HEK293T (cell line): Measurements from ENCODE around the gene ZC3H15.

Source experiments
- ARNT ChIP-seq: fragments of 450-650 bp; IDR thresholded peaks from 2 replicates; pipeline ENCODE4 v1.6.1; 2017; ENCODE audit warnings: mild to moderate bottlenecking
- FOXK2 ChIP-seq: fragments of 450-650 bp; IDR thresholded peaks from 2 replicates; pipeline ENCODE4 v1.6.1; 2016; ENCODE audit warnings: mild to moderate bottlenecking
- FOXM1 ChIP-seq: fragments of 450-650 bp; IDR thresholded peaks from 2 replicates; pipeline ENCODE4 v1.6.1; 2017; ENCODE audit warnings: mild to moderate bottlenecking, borderline replicate concordance
- TARDBP ChIP-seq: fragments of 450-650 bp; IDR thresholded peaks from 2 replicates; pipeline ENCODE4 v1.6.1; 2016
- TF ChIP-seq, protein P1 (sequence below): fragments of 450-650 bp; IDR thresholded peaks from 2 replicates; pipeline ENCODE4 v1.6.1; 2016

DNA sequence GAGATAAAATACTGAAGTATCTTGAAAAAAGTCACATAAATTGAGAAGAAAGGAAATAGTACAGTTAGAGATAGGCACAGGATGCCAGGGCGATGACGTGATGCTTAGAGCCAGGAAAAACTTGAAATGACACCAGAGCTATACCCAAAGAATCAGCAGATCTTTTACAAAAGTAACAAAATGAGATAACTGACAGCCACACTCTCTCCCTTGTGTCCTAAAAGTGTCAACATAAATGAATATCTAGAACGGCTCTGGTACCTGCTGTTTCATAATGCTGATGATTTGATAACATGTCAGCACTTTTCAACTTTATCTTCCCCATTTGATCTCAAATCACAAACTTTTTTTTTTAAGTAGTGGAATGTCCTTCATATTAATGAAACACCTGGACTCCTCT is 45.6 kb upstream of the ZC3H15 start:
- TF ChIP-seq ARNT = no peak
- no peak for TF ChIP-seq TARDBP
- no peak for TF ChIP-seq FOXK2
- TF ChIP-seq, protein P1, sequence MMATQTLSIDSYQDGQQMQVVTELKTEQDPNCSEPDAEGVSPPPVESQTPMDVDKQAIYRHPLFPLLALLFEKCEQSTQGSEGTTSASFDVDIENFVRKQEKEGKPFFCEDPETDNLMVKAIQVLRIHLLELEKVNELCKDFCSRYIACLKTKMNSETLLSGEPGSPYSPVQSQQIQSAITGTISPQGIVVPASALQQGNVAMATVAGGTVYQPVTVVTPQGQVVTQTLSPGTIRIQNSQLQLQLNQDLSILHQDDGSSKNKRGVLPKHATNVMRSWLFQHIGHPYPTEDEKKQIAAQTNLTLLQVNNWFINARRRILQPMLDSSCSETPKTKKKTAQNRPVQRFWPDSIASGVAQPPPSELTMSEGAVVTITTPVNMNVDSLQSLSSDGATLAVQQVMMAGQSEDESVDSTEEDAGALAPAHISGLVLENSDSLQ = 0 out of 2 replicates have a peak, but pooled peaks have one; percentile 18
- TF ChIP-seq FOXM1 = no peak
